ENCODE measurements around the gene CTSV. TPM values are rescaled to one million over a fixed set of nuclear protein-coding genes. Genes with fewer than 3 reads are reported as not detected.

The CTSV gene
- total RNA-seq, 1 donor from 2014 or later = 0.21 TPM

- Mint-ChIP-seq H3K4me3 (ENCODE audit: unreplicated experiment) (no peak overlapping the region), H3K9me3 (ENCODE audit: unreplicated experiment) (no peaks in the 10 kb centered on the region), H3K27me3 (ENCODE audit: unreplicated experiment) (peaks cover 37% of the 10 kb centered on the region), H3K4me1 (ENCODE audit: unreplicated experiment) (no peaks in the 10 kb centered on the region), H3K27ac (ENCODE audit: unreplicated experiment) (no peak overlapping the region), H3K36me3 (ENCODE audit: unreplicated experiment) (no peaks in the 10 kb centered on the region)
- no peak for DNase-seq (ENCODE audit: extremely low spot score, unreplicated experiment)
- no peak for TF ChIP-seq CTCF (IDR thresholded peaks at IDR 0.05)
Observed at GRCh38 chr9:97053717-97054116, 14.8 kb upstream of the CTSV start.

DNA sequence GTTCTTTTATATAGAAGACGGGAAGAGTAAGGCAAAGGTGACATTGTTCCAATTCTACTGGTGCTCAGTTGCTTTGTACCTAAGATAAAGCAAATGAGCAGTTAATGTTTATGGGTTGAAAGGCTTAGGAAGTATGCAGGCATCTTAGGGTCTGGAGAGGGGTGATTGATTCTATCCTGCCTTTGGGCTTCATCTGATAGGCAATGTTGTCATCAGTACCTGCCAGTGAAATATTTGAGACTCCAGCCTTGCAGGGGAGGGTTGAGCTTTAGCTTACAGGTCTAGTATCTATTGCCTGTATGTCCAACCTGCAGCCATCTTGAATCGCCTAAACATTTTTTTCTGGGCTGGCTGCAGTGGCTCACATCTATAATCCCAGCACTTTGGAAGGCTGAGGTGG is 13.8 kb upstream of the CTSV start:
- Mint-ChIP-seq H3K27ac (ENCODE audit: unreplicated experiment) (no peak overlapping the region), H3K4me1 (ENCODE audit: unreplicated experiment) (no peaks in the 10 kb centered on the region), H3K27me3 (ENCODE audit: unreplicated experiment) (peaks cover 40% of the 10 kb centered on the region), H3K4me3 (ENCODE audit: unreplicated experiment) (no peak overlapping the region), H3K9me3 (ENCODE audit: unreplicated experiment) (no peaks in the 10 kb centered on the region), H3K36me3 (ENCODE audit: unreplicated experiment) (no peaks in the 10 kb centered on the region)
- no peak for TF ChIP-seq CTCF (IDR thresholded peaks at IDR 0.05)
- DNase-seq (ENCODE audit: extremely low spot score, unreplicated experiment) = no peak

- H3K27ac Mint-ChIP-seq (ENCODE audit: unreplicated experiment) = no peak overlapping the region
- H3K4me1 Mint-ChIP-seq (ENCODE audit: unreplicated experiment) = no peaks in the 10 kb centered on the region
- peaks cover 45% of the 10 kb centered on the region for H3K27me3 Mint-ChIP-seq (ENCODE audit: unreplicated experiment)
- peak; percentile 76 for DNase-seq (ENCODE audit: extremely low spot score, unreplicated experiment)
- no peaks in the 10 kb centered on the region for H3K36me3 Mint-ChIP-seq (ENCODE audit: unreplicated experiment)
- H3K9me3 Mint-ChIP-seq (ENCODE audit: unreplicated experiment) = no peaks in the 10 kb centered on the region
- no peak for TF ChIP-seq CTCF (IDR thresholded peaks at IDR 0.05)
- H3K4me3 Mint-ChIP-seq (ENCODE audit: unreplicated experiment) = no peak overlapping the region
Observed at GRCh38 chr9:97046228-97046627, 7.3 kb upstream of the CTSV start.

DNA sequence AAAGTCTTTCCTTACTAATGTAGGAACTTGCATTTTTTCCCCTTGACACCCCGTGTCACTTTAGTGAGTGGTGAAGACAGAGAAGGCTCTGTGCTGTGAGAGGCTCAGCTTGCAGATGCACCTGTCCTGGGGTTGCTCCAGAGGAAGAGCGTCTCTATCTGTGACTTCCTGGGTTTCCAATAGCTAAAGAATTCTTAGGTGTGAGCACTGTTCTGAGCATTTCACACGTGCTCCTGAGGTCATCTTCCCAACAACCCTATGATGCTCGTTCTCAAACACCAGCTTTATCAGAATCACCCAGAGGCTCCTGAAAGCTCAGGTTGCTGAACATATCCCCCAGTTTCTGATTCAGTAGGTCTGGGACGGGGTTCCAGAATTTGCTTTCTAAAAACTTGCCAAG is 6.4 kb upstream of the CTSV start:
- H3K27ac Mint-ChIP-seq (ENCODE audit: unreplicated experiment) = no peak overlapping the region
- H3K27me3 Mint-ChIP-seq (ENCODE audit: unreplicated experiment) = peaks cover 41% of the 10 kb centered on the region
- H3K9me3 Mint-ChIP-seq (ENCODE audit: unreplicated experiment) = no peaks in the 10 kb centered on the region
- H3K4me3 Mint-ChIP-seq (ENCODE audit: unreplicated experiment) = no peak overlapping the region
- H3K36me3 Mint-ChIP-seq (ENCODE audit: unreplicated experiment) = no peaks in the 10 kb centered on the region
- no peak for TF ChIP-seq CTCF (IDR thresholded peaks at IDR 0.05)
- H3K4me1 Mint-ChIP-seq (ENCODE audit: unreplicated experiment) = no peaks in the 10 kb centered on the region
- DNase-seq (ENCODE audit: extremely low spot score, unreplicated experiment) = no peak

DNA sequence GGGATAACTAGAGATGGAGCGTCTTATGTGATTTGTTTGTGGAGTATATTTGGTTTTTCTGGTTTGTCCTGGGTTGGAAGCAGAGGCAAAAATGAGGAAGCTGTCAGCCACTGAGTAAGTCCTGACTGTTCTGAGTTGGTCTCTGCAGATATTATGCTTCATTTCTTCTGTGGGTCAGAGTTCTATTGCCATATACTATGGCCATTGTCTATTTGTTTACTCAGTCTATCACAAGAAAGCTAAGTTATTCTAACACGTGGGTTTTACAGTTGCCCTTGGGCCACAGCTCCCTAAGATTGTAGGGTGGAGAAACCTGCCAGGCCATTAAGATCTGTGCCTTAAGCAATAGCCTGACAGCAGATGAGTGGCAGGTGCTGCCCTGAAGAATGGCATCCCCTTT is 3.0 kb upstream of the CTSV start:
- Mint-ChIP-seq H3K36me3 (ENCODE audit: unreplicated experiment) (no peaks in the 10 kb centered on the region), H3K27ac (ENCODE audit: unreplicated experiment) (no peak overlapping the region), H3K27me3 (ENCODE audit: unreplicated experiment) (peaks cover 48% of the 10 kb centered on the region), H3K9me3 (ENCODE audit: unreplicated experiment) (no peaks in the 10 kb centered on the region), H3K4me1 (ENCODE audit: unreplicated experiment) (peaks cover 6% of the 10 kb centered on the region), H3K4me3 (ENCODE audit: unreplicated experiment) (no peak overlapping the region)
- peak; percentile 17 for DNase-seq (ENCODE audit: extremely low spot score, unreplicated experiment)
- TF ChIP-seq CTCF (IDR thresholded peaks at IDR 0.05) = no peak

All from osteocyte (in vitro differentiated cells).